ENCODE measurements around the gene CTSE. TPM values are rescaled to one million over a fixed set of nuclear protein-coding genes. Genes with fewer than 3 reads are reported as not detected.
A peak's percentile ranks its signal among the peaks of the same experiment; 100 is the strongest.

The CTSE gene
- total RNA-seq, 2 donors from 2014 or later, result 0.15 to 0.42 TPM

DNA sequence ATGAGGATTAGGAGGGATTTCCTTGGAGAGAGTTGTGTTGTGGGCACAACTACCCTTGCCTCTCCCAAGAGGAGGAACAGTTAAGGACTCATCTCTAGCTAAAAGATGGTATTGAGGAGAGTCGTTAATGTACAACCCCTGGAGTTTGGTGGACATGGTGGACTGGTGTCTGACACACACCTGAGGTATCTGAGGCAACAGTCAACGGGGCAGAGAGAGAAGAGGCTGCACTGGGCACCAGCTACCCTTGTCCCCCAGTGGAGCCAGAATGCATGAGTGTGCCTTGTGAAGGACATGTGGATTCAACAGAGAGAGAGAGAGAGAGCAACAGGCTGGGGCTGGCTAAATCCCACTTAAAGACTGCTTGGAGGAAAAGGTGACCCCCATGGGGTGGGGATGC, 33.5 kb downstream of the CTSE start:
- WGBS, 2 experiments (ENCODE audit: insufficient coverage in 1 of 2, insufficient read length in 1 of 2), result 90 to 91% methylated on average over 2 of the region's 2 CpGs

DNA sequence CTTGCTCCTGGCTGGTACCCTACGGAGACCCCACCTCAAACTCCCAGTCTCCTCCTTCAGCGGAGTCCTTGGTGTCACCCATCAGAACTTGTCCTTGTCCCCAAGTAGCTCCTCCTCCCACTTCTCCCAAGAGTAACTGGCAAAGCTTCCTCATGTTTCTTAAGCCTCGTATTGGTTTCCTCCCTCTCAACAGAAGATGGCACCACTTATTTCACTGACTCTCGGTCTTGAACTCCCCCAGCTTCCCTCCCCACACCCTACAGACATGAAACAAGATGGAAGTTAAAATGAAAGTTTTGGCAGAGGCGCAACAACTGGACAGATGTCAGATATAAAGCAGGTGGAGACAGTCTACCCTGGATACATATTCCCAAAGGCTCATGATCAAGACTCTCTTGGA, 33.9 kb downstream of the CTSE start:
- WGBS, 2 experiments (ENCODE audit: insufficient coverage in 1 of 2, insufficient read length in 1 of 2), result 82 to 96% methylated on average over 4 to 5 of the region's 5 CpGs
- TF ChIP-seq, protein P1, sequence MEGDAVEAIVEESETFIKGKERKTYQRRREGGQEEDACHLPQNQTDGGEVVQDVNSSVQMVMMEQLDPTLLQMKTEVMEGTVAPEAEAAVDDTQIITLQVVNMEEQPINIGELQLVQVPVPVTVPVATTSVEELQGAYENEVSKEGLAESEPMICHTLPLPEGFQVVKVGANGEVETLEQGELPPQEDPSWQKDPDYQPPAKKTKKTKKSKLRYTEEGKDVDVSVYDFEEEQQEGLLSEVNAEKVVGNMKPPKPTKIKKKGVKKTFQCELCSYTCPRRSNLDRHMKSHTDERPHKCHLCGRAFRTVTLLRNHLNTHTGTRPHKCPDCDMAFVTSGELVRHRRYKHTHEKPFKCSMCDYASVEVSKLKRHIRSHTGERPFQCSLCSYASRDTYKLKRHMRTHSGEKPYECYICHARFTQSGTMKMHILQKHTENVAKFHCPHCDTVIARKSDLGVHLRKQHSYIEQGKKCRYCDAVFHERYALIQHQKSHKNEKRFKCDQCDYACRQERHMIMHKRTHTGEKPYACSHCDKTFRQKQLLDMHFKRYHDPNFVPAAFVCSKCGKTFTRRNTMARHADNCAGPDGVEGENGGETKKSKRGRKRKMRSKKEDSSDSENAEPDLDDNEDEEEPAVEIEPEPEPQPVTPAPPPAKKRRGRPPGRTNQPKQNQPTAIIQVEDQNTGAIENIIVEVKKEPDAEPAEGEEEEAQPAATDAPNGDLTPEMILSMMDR (conservative IDR thresholded peaks at IDR 0.05), result no peak
- H3K27ac ChIP-seq (ENCODE audit: low read depth, low read length), result no peak overlapping the region
- H3K4me1 ChIP-seq (ENCODE audit: control insufficient read depth, insufficient read depth, low read length), result no peaks in the 10 kb centered on the region
- no peak overlapping the region for H3K27ac Mint-ChIP-seq
- peaks cover 17% of the 10 kb centered on the region for H3K27me3 Mint-ChIP-seq (ENCODE audit: insufficient read depth)
- no peaks in the 10 kb centered on the region for H3K27me3 ChIP-seq (ENCODE audit: control insufficient read depth, insufficient read depth, low read length, poor library complexity, severe bottlenecking)
- H3K36me3 Mint-ChIP-seq (ENCODE audit: low read depth), result no peaks in the 10 kb centered on the region
- H3K9ac ChIP-seq (ENCODE audit: extremely low read depth, low read length, poor library complexity, severe bottlenecking), result no peak overlapping the region
- no peaks in the 10 kb centered on the region for H3K9me3 ChIP-seq (ENCODE audit: control insufficient read depth, low read length)
- no peak overlapping the region for H3K4me3 ChIP-seq (ENCODE audit: low read length)
- H3K4me3 Mint-ChIP-seq, result no peak overlapping the region
- H3K9me3 Mint-ChIP-seq, result no peaks in the 10 kb centered on the region
- no peak for DNase-seq
- peaks cover 6% of the 10 kb centered on the region for H3K4me1 Mint-ChIP-seq
- no peaks in the 10 kb centered on the region for H3K36me3 ChIP-seq (ENCODE audit: control insufficient read depth, insufficient read depth, low read length)

More for the DNA sequence above, 33.5 kb downstream of the CTSE start:
- Histone ChIP-seq H3K4me3 (ENCODE audit: low read length) (no peak overlapping the region), H3K27me3 (ENCODE audit: control insufficient read depth, insufficient read depth, low read length, poor library complexity, severe bottlenecking) (no peaks in the 10 kb centered on the region), H3K9ac (ENCODE audit: extremely low read depth, low read length, poor library complexity, severe bottlenecking) (no peak overlapping the region), H3K27ac (ENCODE audit: low read depth, low read length) (no peak overlapping the region), H3K9me3 (ENCODE audit: control insufficient read depth, low read length) (no peaks in the 10 kb centered on the region), H3K4me1 (ENCODE audit: control insufficient read depth, insufficient read depth, low read length) (no peaks in the 10 kb centered on the region), H3K36me3 (ENCODE audit: control insufficient read depth, insufficient read depth, low read length) (no peaks in the 10 kb centered on the region)
- Mint-ChIP-seq H3K27me3 (ENCODE audit: insufficient read depth) (peaks cover 17% of the 10 kb centered on the region), H3K4me1 (peaks cover 6% of the 10 kb centered on the region), H3K4me3 (no peak overlapping the region), H3K9me3 (no peaks in the 10 kb centered on the region), H3K36me3 (ENCODE audit: low read depth) (no peaks in the 10 kb centered on the region), H3K27ac (no peak overlapping the region)
- TF ChIP-seq, protein P1 (conservative IDR thresholded peaks at IDR 0.05), result no peak
- DNase-seq, result no peak

DNA sequence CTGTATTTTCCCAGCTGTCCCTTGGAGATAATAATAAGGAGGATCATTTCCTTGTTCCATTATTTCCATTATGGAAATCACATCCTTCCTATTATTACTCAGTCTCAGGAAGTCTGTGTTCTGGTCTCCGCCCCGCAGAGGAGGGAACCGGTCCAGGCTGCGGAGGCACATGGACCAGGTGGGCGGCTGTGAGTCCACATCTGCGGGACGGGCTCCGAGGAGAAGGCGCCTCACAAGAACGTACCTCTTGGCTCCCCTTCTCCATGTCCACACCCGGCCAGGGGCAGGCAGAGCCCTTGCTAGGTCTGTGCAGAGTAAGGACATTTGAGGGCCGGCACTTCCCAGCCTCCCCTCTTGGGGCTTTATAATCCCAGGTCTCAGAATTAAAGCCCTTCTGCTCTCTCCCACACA, 35.1 kb downstream of the CTSE start:
- no peak overlapping the region for H3K9ac ChIP-seq (ENCODE audit: extremely low read depth, low read length, poor library complexity, severe bottlenecking)
- Mint-ChIP-seq H3K36me3 (ENCODE audit: low read depth) (no peaks in the 10 kb centered on the region), H3K27ac (no peak overlapping the region), H3K9me3 (no peaks in the 10 kb centered on the region), H3K4me3 (no peak overlapping the region), H3K27me3 (ENCODE audit: insufficient read depth) (peaks cover 17% of the 10 kb centered on the region), H3K4me1 (peaks cover 3% of the 10 kb centered on the region)
- no peaks in the 10 kb centered on the region for H3K27me3 ChIP-seq (ENCODE audit: control insufficient read depth, insufficient read depth, low read length, poor library complexity, severe bottlenecking)
- TF ChIP-seq, protein P1 (conservative IDR thresholded peaks at IDR 0.05), result peak; percentile 57
- no peak overlapping the region for H3K27ac ChIP-seq (ENCODE audit: low read depth, low read length)
- no peaks in the 10 kb centered on the region for H3K36me3 ChIP-seq (ENCODE audit: control insufficient read depth, insufficient read depth, low read length)
- H3K9me3 ChIP-seq (ENCODE audit: control insufficient read depth, low read length), result no peaks in the 10 kb centered on the region
- 87 to 92% methylated on average over 7 to 12 of the region's 12 CpGs for WGBS, 2 experiments (ENCODE audit: insufficient coverage in 1 of 2, insufficient read length in 1 of 2)
- DNase-seq, result peak; percentile 66
- H3K4me3 ChIP-seq (ENCODE audit: low read length), result no peak overlapping the region
- H3K4me1 ChIP-seq (ENCODE audit: control insufficient read depth, insufficient read depth, low read length), result no peaks in the 10 kb centered on the region
